Measurements from ENCODE around the gene MOSPD2.

DNA sequence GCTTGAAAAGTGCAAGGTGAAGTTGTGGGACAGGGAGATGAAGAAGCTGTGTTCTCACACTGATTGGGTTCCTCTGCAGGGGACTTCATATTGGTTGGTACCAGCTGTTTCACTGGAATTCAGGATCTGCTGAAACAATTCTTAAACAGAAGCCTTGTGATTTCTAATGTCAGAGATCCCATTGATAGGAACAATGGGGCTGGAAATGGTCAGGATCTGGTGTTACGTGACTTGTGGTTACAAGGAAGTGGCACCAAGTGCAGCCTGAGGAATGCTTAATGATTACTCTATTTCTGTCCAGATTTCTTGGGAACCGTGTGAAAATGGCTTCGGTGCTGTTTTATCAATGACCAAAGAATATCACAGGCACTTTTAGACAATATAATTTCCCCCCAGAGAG lies 68.1 kb downstream of the MOSPD2 start:
- no peak for TF ChIP-seq POLR2A (IDR thresholded peaks at IDR 0.05)
- TF ChIP-seq POLR2AphosphoS5 (IDR thresholded peaks at IDR 0.05): no peak

Data from gastroesophageal sphincter (tissue), 2 donors.